K562 (cell line): Measurements from ENCODE around the gene MYO18A. TPM values are rescaled to one million over a fixed set of nuclear protein-coding genes. Genes with fewer than 3 reads are reported as not detected.
A peak's percentile ranks its signal among the peaks of the same experiment; 100 is the strongest.

Experiments used
- ARHGAP35 ChIP-seq: fragments of 450-650 bp; IDR thresholded peaks from 2 replicates; pipeline ENCODE4 v1.6.1; 2018; ENCODE audit not compliant: partially characterized antibody
- DDX20 ChIP-seq: fragments of 450-650 bp; IDR thresholded peaks from 2 replicates; pipeline ENCODE4 v1.6.1; 2016; ENCODE audit warnings: missing genetic modification characterization, low read depth, mild to moderate bottlenecking, missing compliant biosample characterization, moderate library complexity
- HOXB6 ChIP-seq: fragments of 250-450 bp; sonication (Bioruptor Pico); IDR thresholded peaks from 2 replicates; pipeline ENCODE4 v1.5.1; 2022; ENCODE audit warnings: mild to moderate bottlenecking, borderline replicate concordance
- MAFK ChIP-seq: IDR thresholded peaks from 2 replicates; pipeline ENCODE4 v1.6.1; 2011; ENCODE audit warnings: low read length, improper control_type of control experiment
- NFATC3 ChIP-seq: fragments of 450-650 bp; IDR thresholded peaks from 2 replicates; pipeline ENCODE4 v1.6.1; 2017; ENCODE audit warnings: mild to moderate bottlenecking
- PTTG1 ChIP-seq: fragments of 450-650 bp; IDR thresholded peaks from 2 replicates; pipeline ENCODE4 v1.6.1; 2016; ENCODE audit warnings: low read depth, mild to moderate bottlenecking, missing genetic modification characterization, missing compliant biosample characterization
- TOE1 ChIP-seq, 2 experiments: fragments of 450-650 bp in 1 of 2; sonication (generic) in 1 of 2; formaldehyde crosslinking in 1 of 2; IDR thresholded peaks; 2 replicates each; pipeline versions ENCODE4 v1.7.1 to v1.8.0; 2016 to 2022; ENCODE audit warnings: borderline replicate concordance in 2 of 2, mild to moderate bottlenecking in 2 of 2, antibody characterized with exemption in 1 of 2, inconsistent platforms in 1 of 2, low read depth in 1 of 2, missing genetic modification reagents in 1 of 2, moderate library complexity in 1 of 2
- ZC3H8 ChIP-seq: fragments of 450-650 bp; IDR thresholded peaks from 2 replicates; pipeline ENCODE4 v1.6.1; 2017
- ZNF165 ChIP-seq: fragments of 250-450 bp; sonication (Bioruptor Pico); IDR thresholded peaks from 2 replicates; pipeline ENCODE4 v1.4.0; 2020; ENCODE audit warnings: borderline replicate concordance
- polyA plus RNA-seq, 8 experiments: library from polyadenylated mRNA; depleted of rRNA in 4 of 8; stranded (reverse) in 5 of 8; unstranded in 3 of 8; fragments of >200 nt; fragmentation: Nextera tagmentation in 2 of 8; fragmentation: Illumina TruSeq in 1 of 8; extraction: Ambion mirVana in 2 of 8; extraction: Trizol in 1 of 8; gene quantifications; 2 replicates each; pipeline versions ENCODE4 v1.2.1 to v1.2.3, GENCODE V29; 2011 to 2014; ENCODE audit warnings: inconsistent platforms in 1 of 8, missing spikeins in 1 of 8
- total RNA-seq, 7 experiments: library from RNA; depleted of rRNA in 6 of 7; stranded (reverse); fragments of >200 nt in 6 of 7; fragmentation: Illumina TruSeq in 2 of 7; extraction: Trizol in 2 of 7; gene quantifications; 2 replicates each; pipeline versions ENCODE4 v1.2.1 to v1.2.3, GENCODE V29; 2011 to 2021; ENCODE audit warnings: low replicate concordance in 1 of 7
- TF ChIP-seq, protein P1 (sequence below), 2 experiments: IDR thresholded peaks; 2 replicates each; pipeline ENCODE4 v1.6.1; 2012; ENCODE audit warnings: improper control_type of control experiment in 2 of 2, low read depth in 2 of 2, low read length in 2 of 2, borderline replicate concordance in 1 of 2
- TF ChIP-seq, protein P2 (sequence below), 2 experiments: fragments of 450-650 bp; IDR thresholded peaks; 2 replicates each; pipeline ENCODE4 v1.6.1; 2016
- TF ChIP-seq, protein P3 (sequence below): fragments of 150-350 bp; IDR thresholded peaks from 2 replicates; pipeline ENCODE4 v1.6.1; 2014; ENCODE audit warnings: low read depth, mild to moderate bottlenecking, low read length, borderline replicate concordance
- TF ChIP-seq, protein P4 (sequence below): sonication (generic); formaldehyde crosslinking; IDR thresholded peaks from 2 replicates; pipeline ENCODE4 v1.8.0; 2023; ENCODE audit warnings: mild to moderate bottlenecking, missing genetic modification reagents

MYO18A gene
- total and polyA plus RNA-seq, 9 of the 15 experiments (the other 6 are each of a cell fraction or from before 2014, with no cell fraction given) = 2.5 to 65.4 (median 17.1) TPM

DNA sequence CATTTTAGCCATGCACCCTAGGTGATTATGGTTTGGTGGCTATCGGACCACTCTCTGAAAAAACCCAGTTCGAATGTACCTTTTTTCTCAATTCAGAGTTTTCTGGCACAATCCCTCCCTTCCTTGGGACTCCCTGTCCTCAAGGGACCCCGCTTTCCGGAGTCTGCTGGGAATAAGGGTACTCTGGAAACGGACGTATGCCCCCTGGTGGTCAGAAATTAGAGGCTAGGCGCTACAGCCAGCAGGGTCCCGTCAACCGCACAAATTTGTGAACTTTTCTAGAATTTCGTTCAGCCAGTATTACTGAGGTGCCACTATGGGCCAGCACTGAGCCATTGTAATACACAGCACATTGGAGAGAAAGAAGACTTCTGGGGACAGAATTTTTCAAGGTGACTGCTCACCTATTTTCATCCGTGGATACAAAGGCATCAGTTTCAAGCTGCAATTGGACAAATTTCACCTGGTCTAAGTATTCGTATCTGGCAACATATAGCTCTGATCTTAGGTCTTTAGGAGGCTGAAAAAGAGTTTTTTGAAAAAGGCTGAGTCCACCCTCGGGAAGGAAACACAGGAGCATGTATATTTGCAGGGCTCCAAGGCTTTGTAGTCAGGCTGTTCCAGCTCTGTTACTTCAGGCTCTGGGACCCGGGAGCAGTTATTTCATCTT lies 39.3 kb upstream of the MYO18A start (continued):
- no peak for TF ChIP-seq HOXB6 (CRISPR knock-in tag)
- TF ChIP-seq ZC3H8 = no peak
- TF ChIP-seq, protein P1, sequence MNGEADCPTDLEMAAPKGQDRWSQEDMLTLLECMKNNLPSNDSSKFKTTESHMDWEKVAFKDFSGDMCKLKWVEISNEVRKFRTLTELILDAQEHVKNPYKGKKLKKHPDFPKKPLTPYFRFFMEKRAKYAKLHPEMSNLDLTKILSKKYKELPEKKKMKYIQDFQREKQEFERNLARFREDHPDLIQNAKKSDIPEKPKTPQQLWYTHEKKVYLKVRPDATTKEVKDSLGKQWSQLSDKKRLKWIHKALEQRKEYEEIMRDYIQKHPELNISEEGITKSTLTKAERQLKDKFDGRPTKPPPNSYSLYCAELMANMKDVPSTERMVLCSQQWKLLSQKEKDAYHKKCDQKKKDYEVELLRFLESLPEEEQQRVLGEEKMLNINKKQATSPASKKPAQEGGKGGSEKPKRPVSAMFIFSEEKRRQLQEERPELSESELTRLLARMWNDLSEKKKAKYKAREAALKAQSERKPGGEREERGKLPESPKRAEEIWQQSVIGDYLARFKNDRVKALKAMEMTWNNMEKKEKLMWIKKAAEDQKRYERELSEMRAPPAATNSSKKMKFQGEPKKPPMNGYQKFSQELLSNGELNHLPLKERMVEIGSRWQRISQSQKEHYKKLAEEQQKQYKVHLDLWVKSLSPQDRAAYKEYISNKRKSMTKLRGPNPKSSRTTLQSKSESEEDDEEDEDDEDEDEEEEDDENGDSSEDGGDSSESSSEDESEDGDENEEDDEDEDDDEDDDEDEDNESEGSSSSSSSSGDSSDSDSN (IDR thresholded peaks at IDR 0.05; ENCODE audit: borderline replicate concordance in 1 of 2, low read depth in 2 of 2, low read length in 2 of 2) = no peak
- TF ChIP-seq, protein P2, sequence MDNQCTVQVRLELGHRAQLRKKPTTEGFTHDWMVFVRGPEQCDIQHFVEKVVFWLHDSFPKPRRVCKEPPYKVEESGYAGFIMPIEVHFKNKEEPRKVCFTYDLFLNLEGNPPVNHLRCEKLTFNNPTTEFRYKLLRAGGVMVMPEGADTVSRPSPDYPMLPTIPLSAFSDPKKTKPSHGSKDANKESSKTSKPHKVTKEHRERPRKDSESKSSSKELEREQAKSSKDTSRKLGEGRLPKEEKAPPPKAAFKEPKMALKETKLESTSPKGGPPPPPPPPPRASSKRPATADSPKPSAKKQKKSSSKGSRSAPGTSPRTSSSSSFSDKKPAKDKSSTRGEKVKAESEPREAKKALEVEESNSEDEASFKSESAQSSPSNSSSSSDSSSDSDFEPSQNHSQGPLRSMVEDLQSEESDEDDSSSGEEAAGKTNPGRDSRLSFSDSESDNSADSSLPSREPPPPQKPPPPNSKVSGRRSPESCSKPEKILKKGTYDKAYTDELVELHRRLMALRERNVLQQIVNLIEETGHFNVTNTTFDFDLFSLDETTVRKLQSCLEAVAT (IDR thresholded peaks at IDR 0.05) = no peak
- TF ChIP-seq, protein P3, sequence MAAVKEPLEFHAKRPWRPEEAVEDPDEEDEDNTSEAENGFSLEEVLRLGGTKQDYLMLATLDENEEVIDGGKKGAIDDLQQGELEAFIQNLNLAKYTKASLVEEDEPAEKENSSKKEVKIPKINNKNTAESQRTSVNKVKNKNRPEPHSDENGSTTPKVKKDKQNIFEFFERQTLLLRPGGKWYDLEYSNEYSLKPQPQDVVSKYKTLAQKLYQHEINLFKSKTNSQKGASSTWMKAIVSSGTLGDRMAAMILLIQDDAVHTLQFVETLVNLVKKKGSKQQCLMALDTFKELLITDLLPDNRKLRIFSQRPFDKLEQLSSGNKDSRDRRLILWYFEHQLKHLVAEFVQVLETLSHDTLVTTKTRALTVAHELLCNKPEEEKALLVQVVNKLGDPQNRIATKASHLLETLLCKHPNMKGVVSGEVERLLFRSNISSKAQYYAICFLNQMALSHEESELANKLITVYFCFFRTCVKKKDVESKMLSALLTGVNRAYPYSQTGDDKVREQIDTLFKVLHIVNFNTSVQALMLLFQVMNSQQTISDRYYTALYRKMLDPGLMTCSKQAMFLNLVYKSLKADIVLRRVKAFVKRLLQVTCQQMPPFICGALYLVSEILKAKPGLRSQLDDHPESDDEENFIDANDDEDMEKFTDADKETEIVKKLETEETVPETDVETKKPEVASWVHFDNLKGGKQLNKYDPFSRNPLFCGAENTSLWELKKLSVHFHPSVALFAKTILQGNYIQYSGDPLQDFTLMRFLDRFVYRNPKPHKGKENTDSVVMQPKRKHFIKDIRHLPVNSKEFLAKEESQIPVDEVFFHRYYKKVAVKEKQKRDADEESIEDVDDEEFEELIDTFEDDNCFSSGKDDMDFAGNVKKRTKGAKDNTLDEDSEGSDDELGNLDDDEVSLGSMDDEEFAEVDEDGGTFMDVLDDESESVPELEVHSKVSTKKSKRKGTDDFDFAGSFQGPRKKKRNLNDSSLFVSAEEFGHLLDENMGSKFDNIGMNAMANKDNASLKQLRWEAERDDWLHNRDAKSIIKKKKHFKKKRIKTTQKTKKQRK = no peak
- TF ChIP-seq MAFK = 0 out of 2 replicates have a peak, but pooled peaks have one; percentile 10
- no peak for TF ChIP-seq NFATC3
- no peak for TF ChIP-seq ZNF165 (CRISPR knock-in tag)
- no peak for TF ChIP-seq DDX20 (tag)
- no peak for TF ChIP-seq ARHGAP35
- no peak for TF ChIP-seq PTTG1 (tag)
- TF ChIP-seq, protein P4, sequence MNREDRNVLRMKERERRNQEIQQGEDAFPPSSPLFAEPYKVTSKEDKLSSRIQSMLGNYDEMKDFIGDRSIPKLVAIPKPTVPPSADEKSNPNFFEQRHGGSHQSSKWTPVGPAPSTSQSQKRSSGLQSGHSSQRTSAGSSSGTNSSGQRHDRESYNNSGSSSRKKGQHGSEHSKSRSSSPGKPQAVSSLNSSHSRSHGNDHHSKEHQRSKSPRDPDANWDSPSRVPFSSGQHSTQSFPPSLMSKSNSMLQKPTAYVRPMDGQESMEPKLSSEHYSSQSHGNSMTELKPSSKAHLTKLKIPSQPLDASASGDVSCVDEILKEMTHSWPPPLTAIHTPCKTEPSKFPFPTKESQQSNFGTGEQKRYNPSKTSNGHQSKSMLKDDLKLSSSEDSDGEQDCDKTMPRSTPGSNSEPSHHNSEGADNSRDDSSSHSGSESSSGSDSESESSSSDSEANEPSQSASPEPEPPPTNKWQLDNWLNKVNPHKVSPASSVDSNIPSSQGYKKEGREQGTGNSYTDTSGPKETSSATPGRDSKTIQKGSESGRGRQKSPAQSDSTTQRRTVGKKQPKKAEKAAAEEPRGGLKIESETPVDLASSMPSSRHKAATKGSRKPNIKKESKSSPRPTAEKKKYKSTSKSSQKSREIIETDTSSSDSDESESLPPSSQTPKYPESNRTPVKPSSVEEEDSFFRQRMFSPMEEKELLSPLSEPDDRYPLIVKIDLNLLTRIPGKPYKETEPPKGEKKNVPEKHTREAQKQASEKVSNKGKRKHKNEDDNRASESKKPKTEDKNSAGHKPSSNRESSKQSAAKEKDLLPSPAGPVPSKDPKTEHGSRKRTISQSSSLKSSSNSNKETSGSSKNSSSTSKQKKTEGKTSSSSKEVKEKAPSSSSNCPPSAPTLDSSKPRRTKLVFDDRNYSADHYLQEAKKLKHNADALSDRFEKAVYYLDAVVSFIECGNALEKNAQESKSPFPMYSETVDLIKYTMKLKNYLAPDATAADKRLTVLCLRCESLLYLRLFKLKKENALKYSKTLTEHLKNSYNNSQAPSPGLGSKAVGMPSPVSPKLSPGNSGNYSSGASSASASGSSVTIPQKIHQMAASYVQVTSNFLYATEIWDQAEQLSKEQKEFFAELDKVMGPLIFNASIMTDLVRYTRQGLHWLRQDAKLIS (CRISPR knock-in tag) = no peak
- 0 out of 2 replicates have a peak, but pooled peaks have one; percentile 27 for TF ChIP-seq TOE1 (IDR thresholded peaks at IDR 0.05; ENCODE audit: borderline replicate concordance)
- no peak for TF ChIP-seq TOE1 (CRISPR knock-in tag; IDR thresholded peaks at IDR 0.05; ENCODE audit: borderline replicate concordance, low read depth)
